ENCODE measurements around the gene KCTD18. TPM values are rescaled to one million over a fixed set of nuclear protein-coding genes. Genes with fewer than 3 reads are reported as not detected.

The KCTD18 gene
- total RNA-seq, 1 experiment from 2014 or later, result 14.7 TPM

- Histone ChIP-seq H3K36me3 (ENCODE audit: control insufficient read depth, insufficient read depth, low read length) (peaks cover 3% of the 10 kb centered on the region; the same call in 1 of the 2 replicates), H3K9me3 (ENCODE audit: control insufficient read depth, insufficient read depth, low read depth, low read length) (no peaks in the 10 kb centered on the region), H3K27me3 (ENCODE audit: control insufficient read depth, insufficient read depth, low read length) (no peaks in the 10 kb centered on the region), H3K4me3 (ENCODE audit: low read depth in 2 of 2, low read length in 2 of 2) (no peak overlapping the region), H3K27ac (ENCODE audit: low read length) (no peak overlapping the region), H3K4me1 (ENCODE audit: control insufficient read depth, insufficient read depth, low read length) (no peaks in the 10 kb centered on the region)
- ATAC-seq, result no peak
- in situ Hi-C loops (cut with HindIII; ENCODE audit: low pct_unique_long_range_greater_than_20kb, low sequenced_read_pairs), result no loop called here
- no peak for DNase-seq (ENCODE audit: low read depth, low spot score)
- intact Hi-C loops (cut with micrococcal nuclease; ENCODE audit: unreplicated experiment), result no loop called here
- TF ChIP-seq SIN3A (IDR thresholded peaks at IDR 0.05; ENCODE audit: borderline replicate concordance, insufficient read depth, low read depth, low read length) (no peak), TCF7L2 (IDR thresholded peaks at IDR 0.05; ENCODE audit: low read depth, low read length) (no peak)
- POLR2A ChIA-PET, result no interaction called here
- BruUV-seq (replicated peaks), result no TSS peak
- CTCF ChIA-PET, result no interaction called here
Observed at GRCh38 chr2:200492656-200493055, 17.2 kb downstream of the KCTD18 start.

DNA sequence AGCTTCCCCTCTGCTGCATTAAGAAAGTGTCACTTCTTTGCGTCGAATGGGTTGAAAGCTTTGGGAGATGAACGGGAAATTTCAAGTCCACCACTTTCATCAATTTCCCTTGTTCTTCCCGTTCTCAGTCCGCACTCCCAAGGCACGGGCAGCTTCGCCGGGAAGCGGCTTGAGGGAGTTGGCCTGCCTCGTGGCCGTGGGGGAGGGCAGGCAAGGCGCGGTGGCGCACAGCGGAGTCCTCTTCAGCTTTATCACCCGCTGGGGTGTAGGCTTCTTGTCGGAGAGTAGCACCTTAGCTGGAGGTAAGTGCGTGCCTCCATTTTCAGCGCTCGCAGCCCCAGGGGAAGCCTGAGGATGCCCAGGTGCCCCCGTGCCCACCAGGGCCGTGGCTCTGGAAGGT, 19.9 kb downstream of the KCTD18 start:
- CTCF ChIA-PET, result no interaction called here
- Histone ChIP-seq H3K27me3 (ENCODE audit: control insufficient read depth, insufficient read depth, low read length) (no peaks in the 10 kb centered on the region), H3K9me3 (ENCODE audit: control insufficient read depth, insufficient read depth, low read depth, low read length) (no peaks in the 10 kb centered on the region), H3K4me3 (ENCODE audit: low read depth in 2 of 2, low read length in 2 of 2) (no peak overlapping the region), H3K27ac (ENCODE audit: low read length) (no peak overlapping the region), H3K4me1 (ENCODE audit: control insufficient read depth, insufficient read depth, low read length) (no peaks in the 10 kb centered on the region; the same call in 1 of the 2 replicates), H3K36me3 (ENCODE audit: control insufficient read depth, insufficient read depth, low read length) (peaks cover 3% of the 10 kb centered on the region; the same call in 1 of the 2 replicates)
- ATAC-seq (no peak), DNase-seq (ENCODE audit: low read depth, low spot score) (no peak)
- intact Hi-C loops (cut with micrococcal nuclease; ENCODE audit: unreplicated experiment) (no loop called here), in situ Hi-C loops (cut with HindIII; ENCODE audit: low pct_unique_long_range_greater_than_20kb, low sequenced_read_pairs) (no loop called here)
- POLR2A ChIA-PET, result no interaction called here
- TF ChIP-seq REST (IDR thresholded peaks at IDR 0.05; ENCODE audit: insufficient read depth in 1 of 2, low read depth in 2 of 2, low read length in 1 of 2), result no peak
- no peak for TF ChIP-seq CTCF (IDR thresholded peaks at IDR 0.05)
- TF ChIP-seq TCF7L2 (IDR thresholded peaks at IDR 0.05; ENCODE audit: low read depth, low read length), result no peak
- TF ChIP-seq POLR2AphosphoS5 (IDR thresholded peaks at IDR 0.05; ENCODE audit: low read depth, low read length), result no peak
- no peak for TF ChIP-seq SIN3A (IDR thresholded peaks at IDR 0.05; ENCODE audit: borderline replicate concordance, insufficient read depth, low read depth, low read length)
- no TSS peak for BruUV-seq (replicated peaks)

GRCh38 chr2:200488169-200488568, 21.7 kb downstream of the KCTD18 start:
- BruUV-seq (replicated peaks), result no TSS peak
- in situ Hi-C loops (cut with HindIII; ENCODE audit: low pct_unique_long_range_greater_than_20kb, low sequenced_read_pairs), result no loop called here
- POLR2A ChIA-PET, result no interaction called here
- CTCF ChIA-PET, result no interaction called here
- H3K4me3 ChIP-seq (ENCODE audit: low read depth in 2 of 2, low read length in 2 of 2), result no peak overlapping the region
- TF ChIP-seq SIN3A (IDR thresholded peaks at IDR 0.05; ENCODE audit: borderline replicate concordance, insufficient read depth, low read depth, low read length) (no peak), REST (IDR thresholded peaks at IDR 0.05; ENCODE audit: insufficient read depth in 1 of 2, low read depth in 2 of 2, low read length in 1 of 2) (no peak), TCF7L2 (IDR thresholded peaks at IDR 0.05; ENCODE audit: low read depth, low read length) (no peak), CTCF (IDR thresholded peaks at IDR 0.05) (no peak), POLR2AphosphoS5 (IDR thresholded peaks at IDR 0.05; ENCODE audit: low read depth, low read length) (no peak)
- no peaks in the 10 kb centered on the region for H3K27me3 ChIP-seq (ENCODE audit: control insufficient read depth, insufficient read depth, low read length)
- H3K4me1 ChIP-seq (ENCODE audit: control insufficient read depth, insufficient read depth, low read length), result peaks cover 5% of the 10 kb centered on the region
- intact Hi-C loops (cut with micrococcal nuclease; ENCODE audit: unreplicated experiment), result loop anchor here (5.0 to 10.0 kb wide), 2 partner anchors 173 to 214 kb away; no protein-coding TSS in a partner anchor
- DNase-seq (ENCODE audit: low read depth, low spot score) (no peak), ATAC-seq (no peak)
- no peak overlapping the region for H3K27ac ChIP-seq (ENCODE audit: low read length)
- H3K36me3 ChIP-seq (ENCODE audit: control insufficient read depth, insufficient read depth, low read length), result peaks cover 3% of the 10 kb centered on the region; the same call in 1 of the 2 replicates
- no peaks in the 10 kb centered on the region for H3K9me3 ChIP-seq (ENCODE audit: control insufficient read depth, insufficient read depth, low read depth, low read length)

Data from Panc1 (cell line).